GM12875 (cell line): ENCODE results near the gene CCDC148.

ENCODE experiments used
- H3K4me3 ChIP-seq: one replicate; pipeline ENCODE4 v1.5.1; 2011; ENCODE audit warnings: low read depth, low read length, control low read depth
- CTCF ChIP-seq: IDR thresholded peaks from 2 replicates; pipeline ENCODE4 v1.5.1; 2011; ENCODE audit warnings: low read depth, mild to moderate bottlenecking, control low read depth, inconsistent platforms, low read length, moderate library complexity, borderline replicate concordance; ENCODE audit not compliant: insufficient read depth

The CCDC148 gene

GRCh38 chr2:158131919-158132566 is 324.5 kb downstream of the CCDC148 start:
- no peak overlapping the region for H3K4me3 ChIP-seq
- TF ChIP-seq CTCF: no peak

- no peak for TF ChIP-seq CTCF
- H3K4me3 ChIP-seq: no peak overlapping the region
These were observed 325.1 kb downstream of the CCDC148 start for GRCh38 chr2:158131483-158131912.

DNA sequence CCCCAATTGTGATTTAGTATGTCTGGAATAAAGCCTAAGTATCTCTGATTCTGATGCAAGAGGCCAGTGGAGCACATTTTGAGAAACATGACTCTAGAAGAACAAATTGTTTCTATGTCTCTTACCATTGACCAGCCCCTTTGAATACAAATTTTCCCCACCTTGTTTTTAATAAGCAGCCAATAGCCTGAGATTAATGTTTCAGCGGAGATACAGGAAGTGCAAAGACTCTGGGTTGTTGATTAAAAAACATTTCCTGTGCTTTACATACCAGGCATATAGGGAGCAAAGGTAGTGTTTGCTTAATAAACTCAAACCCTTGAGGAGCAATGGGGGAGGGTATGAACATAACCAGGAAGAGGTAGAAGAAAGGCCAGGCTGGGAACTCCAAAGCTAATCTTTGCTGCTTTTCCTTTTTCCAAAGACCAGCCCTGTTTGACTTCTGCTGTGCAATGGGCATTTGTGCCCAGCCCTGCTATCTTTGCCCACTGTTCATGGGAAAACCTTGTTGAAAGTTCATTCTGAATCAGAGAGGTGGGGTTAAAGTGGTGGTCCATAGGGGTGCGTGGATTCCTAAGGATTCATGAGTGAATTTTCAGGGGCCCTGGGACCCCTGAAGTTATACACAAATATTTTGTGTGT is 325.6 kb downstream of the CCDC148 start:
- no peak overlapping the region for H3K4me3 ChIP-seq
- no peak for TF ChIP-seq CTCF

GRCh38 chr2:158129037-158129436 is 327.5 kb downstream of the CCDC148 start:
- no peak overlapping the region for H3K4me3 ChIP-seq
- TF ChIP-seq CTCF: no peak

DNA sequence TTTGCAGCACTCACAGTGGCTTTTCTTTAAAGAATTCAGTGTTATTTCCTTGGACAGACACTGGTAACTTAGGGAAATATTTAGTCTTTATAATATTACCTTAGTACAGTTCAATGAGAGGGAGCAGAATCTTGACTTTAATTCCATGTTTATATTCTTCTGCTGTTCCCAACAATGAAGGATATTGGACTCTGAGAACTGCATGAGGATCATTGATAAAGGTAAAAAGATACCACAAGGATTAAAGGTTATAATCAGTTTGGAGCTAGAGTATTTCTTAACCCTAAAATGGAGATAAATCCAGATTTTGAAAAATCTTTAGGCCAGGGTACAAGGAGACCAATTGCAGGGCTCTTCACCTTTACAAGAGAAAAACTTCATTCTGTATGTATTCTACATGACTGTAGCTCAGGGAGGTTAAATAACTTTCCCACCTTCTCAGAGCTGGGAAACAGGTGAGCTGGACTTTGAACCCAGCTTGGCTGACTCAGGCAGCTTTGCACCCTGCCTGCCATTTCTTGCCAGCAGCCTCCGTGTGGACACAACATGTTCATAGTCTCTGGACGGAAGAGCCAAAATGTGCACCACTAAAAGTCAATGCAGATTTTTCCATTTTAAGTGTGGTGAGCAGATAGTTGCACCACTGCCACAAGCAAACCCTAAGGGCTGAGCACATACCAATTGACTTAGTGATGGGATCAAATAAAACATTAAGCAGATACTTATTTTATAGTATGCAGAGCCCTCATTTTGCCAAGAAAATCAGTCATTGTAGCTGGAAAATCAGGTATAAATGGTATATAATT is 328.2 kb downstream of the CCDC148 start:
- H3K4me3 ChIP-seq: no peak overlapping the region
- no peak for TF ChIP-seq CTCF

DNA sequence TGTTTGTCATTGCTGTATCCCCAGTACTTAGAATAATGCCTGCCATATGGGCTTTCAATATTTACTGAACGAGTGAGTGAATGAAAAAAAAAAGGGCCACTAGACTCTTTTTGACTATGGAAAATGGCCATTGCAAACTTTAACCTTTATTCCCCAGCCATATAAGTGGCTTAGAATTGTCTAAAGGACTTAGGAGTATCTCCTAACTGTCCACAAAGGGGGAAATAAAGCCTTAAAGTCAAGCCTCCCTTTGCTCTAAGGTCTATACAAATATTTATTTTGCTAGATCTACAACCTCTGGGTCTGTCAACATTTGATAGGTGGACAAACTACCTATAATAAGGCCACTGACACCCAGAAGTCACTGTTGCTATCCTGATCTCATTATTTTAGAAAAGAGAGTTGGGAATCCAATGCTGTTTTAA is 329.2 kb downstream of the CCDC148 start:
- no peak overlapping the region for H3K4me3 ChIP-seq
- TF ChIP-seq CTCF: no peak
